ENCODE results near the gene PTH2R. TPM values are rescaled to one million over a fixed set of nuclear protein-coding genes. Genes with fewer than 3 reads are reported as not detected.

PTH2R gene
- total and polyA plus RNA-seq, 2 of the 4 experiments (the other 2 are of a cell fraction): under 0.01 TPM; not detected in 1

GRCh38 chr2:208359632-208359986, 47.0 kb upstream of the PTH2R start (continued):
- TF ChIP-seq SMC3 (IDR thresholded peaks at IDR 0.05; ENCODE audit: low read depth, low read length) (no peak), CTCF (conservative IDR thresholded peaks at IDR 0.05; ENCODE audit: low read depth, low read length) (no peak)

- H4K5ac ChIP-seq (ENCODE audit: low read depth, low read length): no peak overlapping the region
- ATAC-seq (ENCODE audit: low read depth): no peak
- no peaks in the 10 kb centered on the region; the same call in 1 of the 2 replicates for H3K27me3 ChIP-seq (ENCODE audit: control insufficient read depth, insufficient read depth, low read length)
- no peak overlapping the region for H3K56ac ChIP-seq (ENCODE audit: extremely low read depth, insufficient read depth, low read length)
- no peak overlapping the region for H3K9ac ChIP-seq (ENCODE audit: low read depth, low read length)
- H3K27ac ChIP-seq (ENCODE audit: insufficient read depth, low read length): no peak overlapping the region
- ChIA-PET POLR2A (ENCODE audit: unreplicated experiment) (no interaction called here), CTCF (no interaction called here)
- H3K4ac ChIP-seq (ENCODE audit: low read depth, low read length): no peak overlapping the region
- H3K14ac ChIP-seq (replicated peaks; ENCODE audit: low read depth, low read length): no peak overlapping the region
- no peak overlapping the region for H2AK5ac ChIP-seq (ENCODE audit: low read depth, low read length)
- no TSS peak for BruUV-seq (replicated peaks)
- WGBS, 2 experiments (ENCODE audit: extremely low coverage in 2 of 2, insufficient read length in 1 of 2): 98% methylated on average over 11 of the region's 48 CpGs; no CpG with 5 or more reads in 1 of the 2 experiments
- dilution Hi-C loops (cut with HindIII; ENCODE audit: low sequenced_read_pairs, unreplicated experiment) (no loop called here), intact Hi-C loops (cut with micrococcal nuclease) (no loop called here), in situ Hi-C loops (cut with MboI; ENCODE audit: low sequenced_read_pairs) (no loop called here)
- peaks cover 2% of the 10 kb centered on the region for H3K36me3 ChIP-seq (ENCODE audit: control insufficient read depth, insufficient read depth, low read length)
- H3K9me3 ChIP-seq (ENCODE audit: control insufficient read depth, insufficient read depth, low read length): no peaks in the 10 kb centered on the region
- no peaks in the 10 kb centered on the region; a peak in 1 of 4 replicates for H3K79me1 ChIP-seq (ENCODE audit: low read depth in 1 of 2, low read length in 2 of 2)
- no peak overlapping the region for H2AK9ac ChIP-seq (replicated peaks; ENCODE audit: low read depth, low read length, poor library complexity)
- no peak overlapping the region for H3K4me3 ChIP-seq (ENCODE audit: insufficient read depth, low read depth, low read length)
- no peak overlapping the region for H4K8ac ChIP-seq (ENCODE audit: low read depth in 2 of 2, low read length in 2 of 2)
- no peak overlapping the region for H3K4me2 ChIP-seq (ENCODE audit: low read depth, low read length)
- no peaks in the 10 kb centered on the region for H3K9me1 ChIP-seq (ENCODE audit: insufficient read depth, low read length)
- no peak overlapping the region for H4K91ac ChIP-seq (ENCODE audit: insufficient read depth, low read depth, low read length)
- no peak overlapping the region for H2BK20ac ChIP-seq (ENCODE audit: low read depth, low read length)
- H3K18ac ChIP-seq (ENCODE audit: low read depth, low read length): no peak overlapping the region
- H4K20me1 ChIP-seq (ENCODE audit: insufficient read depth, low read length): no peaks in the 10 kb centered on the region
- H2BK120ac ChIP-seq (ENCODE audit: low read depth, low read length): no peak overlapping the region
- no peak overlapping the region for H2BK15ac ChIP-seq (ENCODE audit: low read depth, low read length)
- no peak overlapping the region for H2AFZ ChIP-seq (replicated peaks; ENCODE audit: low read length, poor library complexity)
- no peak overlapping the region for H3K23ac ChIP-seq (ENCODE audit: low read depth, low read length)
- no peak for DNase-seq
- H3K4me1 ChIP-seq (ENCODE audit: control insufficient read depth, insufficient read depth, low read length): no peaks in the 10 kb centered on the region
- no peak overlapping the region for H2BK5ac ChIP-seq (ENCODE audit: low read depth, low read length, poor library complexity, severe bottlenecking)
- TF ChIP-seq ELK1 (IDR thresholded peaks at IDR 0.05; ENCODE audit: borderline replicate concordance, low read depth, low read length) (no peak), MAFK (IDR thresholded peaks at IDR 0.05; ENCODE audit: low read depth, low read length) (no peak), CHD1 (IDR thresholded peaks at IDR 0.05; ENCODE audit: low read depth, low read length) (no peak), USF2 (IDR thresholded peaks at IDR 0.05; ENCODE audit: low read depth, low read length) (no peak), RCOR1 (IDR thresholded peaks at IDR 0.05; ENCODE audit: insufficient replicate concordance, low read length) (no peak), CTCF (conservative IDR thresholded peaks at IDR 0.05; ENCODE audit: low read depth, low read length) (no peak), NFE2L2 (IDR thresholded peaks at IDR 0.05; ENCODE audit: low read depth, low read length) (no peak)
Measured at GRCh38 chr2:208360259-208361076, 46.1 kb upstream of the PTH2R start.

Measured in IMR-90 (cell line).